ENCODE results near the gene GRIN1. TPM values are rescaled to one million over a fixed set of nuclear protein-coding genes. Genes with fewer than 3 reads are reported as not detected.

GRIN1 gene
- total RNA-seq, 1 donor from 2014 or later: 0.18 TPM

- peaks cover 59% of the 10 kb centered on the region for H4K20me1 ChIP-seq (ENCODE audit: insufficient read depth, low read length)
- Mint-ChIP-seq H3K27ac (ENCODE audit: unreplicated experiment) (no peak overlapping the region), H3K9me3 (ENCODE audit: unreplicated experiment) (no peaks in the 10 kb centered on the region), H3K4me3 (ENCODE audit: unreplicated experiment) (peak overlapping the region; percentile 71), H3K4me1 (ENCODE audit: low read depth, unreplicated experiment) (peaks cover 12% of the 10 kb centered on the region), H3K36me3 (ENCODE audit: low read depth, unreplicated experiment) (no peaks in the 10 kb centered on the region), H3K27me3 (ENCODE audit: low read depth, unreplicated experiment) (no peaks in the 10 kb centered on the region)
- no peak for DNase-seq (ENCODE audit: low read depth)
- no peaks in the 10 kb centered on the region for H3K9me3 ChIP-seq (ENCODE audit: insufficient read depth, low read depth, low read length)
- peak overlapping the region; percentile 10 for H3K4me3 ChIP-seq (ENCODE audit: insufficient read depth, low read depth, low read length)
- H3K27me3 ChIP-seq (ENCODE audit: insufficient read depth, low read length): no peaks in the 10 kb centered on the region
- H3K9ac ChIP-seq (ENCODE audit: low read length): peak overlapping the region; percentile 6
- no peak overlapping the region for H2AFZ ChIP-seq (ENCODE audit: low read depth, low read length)
- no peak overlapping the region for H3K27ac ChIP-seq (ENCODE audit: low read depth, low read length)
- H3K36me3 ChIP-seq (ENCODE audit: insufficient read depth, low read length): no peaks in the 10 kb centered on the region
- peaks cover 18% of the 10 kb centered on the region for H3K4me1 ChIP-seq (ENCODE audit: insufficient read depth, low read length)
- TF ChIP-seq EZH2 (IDR thresholded peaks at IDR 0.05; ENCODE audit: insufficient read depth, low read length) (no peak), CTCF (IDR thresholded peaks at IDR 0.05; ENCODE audit: insufficient read depth, low read depth, low read length) (no peak)
- FAIRE-seq: no peak
- H3K4me2 ChIP-seq (ENCODE audit: low read length): peak overlapping the region; percentile 89
- H3K79me2 ChIP-seq (ENCODE audit: insufficient read depth, low read length): peaks cover 59% of the 10 kb centered on the region
Measured at GRCh38 chr9:137198051-137198901, 59.3 kb downstream of the GRIN1 start.

- no peak for FAIRE-seq
- H3K9ac ChIP-seq (ENCODE audit: low read length): peak overlapping the region; percentile 52
Measured at GRCh38 chr9:137198902-137199283, 59.9 kb downstream of the GRIN1 start.

More at GRCh38 chr9:137198902-137199283, 59.9 kb downstream of the GRIN1 start:
- H3K9me3 Mint-ChIP-seq (ENCODE audit: unreplicated experiment): no peaks in the 10 kb centered on the region
- Histone ChIP-seq H3K4me2 (ENCODE audit: low read length) (peak overlapping the region; percentile 89), H4K20me1 (ENCODE audit: insufficient read depth, low read length) (peaks cover 55% of the 10 kb centered on the region), H2AFZ (ENCODE audit: low read depth, low read length) (no peak overlapping the region), H3K36me3 (ENCODE audit: insufficient read depth, low read length) (no peaks in the 10 kb centered on the region), H3K4me1 (ENCODE audit: insufficient read depth, low read length) (peaks cover 18% of the 10 kb centered on the region), H3K79me2 (ENCODE audit: insufficient read depth, low read length) (peaks cover 64% of the 10 kb centered on the region), H3K9me3 (ENCODE audit: insufficient read depth, low read depth, low read length) (no peaks in the 10 kb centered on the region), H3K27ac (ENCODE audit: low read depth, low read length) (no peak overlapping the region), H3K4me3 (ENCODE audit: insufficient read depth, low read depth, low read length) (peak overlapping the region; percentile 48), H3K27me3 (ENCODE audit: insufficient read depth, low read length) (no peaks in the 10 kb centered on the region)
- H3K4me1 Mint-ChIP-seq (ENCODE audit: low read depth, unreplicated experiment): peaks cover 10% of the 10 kb centered on the region
- H3K27ac Mint-ChIP-seq (ENCODE audit: unreplicated experiment): no peak overlapping the region
- DNase-seq (ENCODE audit: low read depth): no peak
- H3K4me3 Mint-ChIP-seq (ENCODE audit: unreplicated experiment): no peak overlapping the region
- H3K36me3 Mint-ChIP-seq (ENCODE audit: low read depth, unreplicated experiment): no peaks in the 10 kb centered on the region
- H3K27me3 Mint-ChIP-seq (ENCODE audit: low read depth, unreplicated experiment): no peaks in the 10 kb centered on the region
- TF ChIP-seq CTCF (IDR thresholded peaks at IDR 0.05; ENCODE audit: insufficient read depth, low read depth, low read length) (no peak), EZH2 (IDR thresholded peaks at IDR 0.05; ENCODE audit: insufficient read depth, low read length) (no peak)

Measured in astrocyte (in vitro differentiated cells and primary cell).